BLaER1 treated with 17β-estradiol and CSF1 and Interleukin-3, amounts not matched to agents 10 nM and 100 nM (cell line): Measurements from ENCODE around the gene ZBTB7C.

Experiments used
- H3K27ac ChIP-seq, 11 experiments: shearing (Covaris generic); formaldehyde crosslinking; 2 replicates each; pipeline ENCODE4 v1.8.1; 2022
- H3K27me3 ChIP-seq, 11 experiments: shearing (Covaris generic); formaldehyde crosslinking; 2 replicates each; pipeline ENCODE4 v1.8.1; 2022
- H3K36me3 ChIP-seq, 11 experiments: shearing (Covaris generic); formaldehyde crosslinking; 2 replicates each; pipeline ENCODE4 v1.8.1; 2022
- H3K4me1 ChIP-seq, 10 experiments: shearing (Covaris generic); formaldehyde crosslinking; 2 replicates each; pipeline ENCODE4 v1.8.1; 2022
- H3K4me2 ChIP-seq, 11 experiments: shearing (Covaris generic); formaldehyde crosslinking; 2 replicates each; pipeline ENCODE4 v1.8.1; 2022
- H3K4me3 ChIP-seq, 10 experiments: shearing (Covaris generic); formaldehyde crosslinking; 2 replicates each; pipeline ENCODE4 v1.8.1; 2022
- H3K9ac ChIP-seq, 11 experiments: shearing (Covaris generic); formaldehyde crosslinking; 2 replicates each; pipeline ENCODE4 v1.8.1; 2022
- H3K9me3 ChIP-seq, 11 experiments: shearing (Covaris generic); formaldehyde crosslinking; replicated peaks in 1 of 11; 2 replicates each; pipeline ENCODE4 v1.8.1; 2022
- H4K20me1 ChIP-seq, 11 experiments: shearing (Covaris generic); formaldehyde crosslinking; 2 replicates each; pipeline ENCODE4 v1.8.1; 2022
- Cebpa-rat ChIP-seq, 11 experiments: shearing (Covaris generic); IDR thresholded peaks; 2 replicates each; pipeline ENCODE4 v1.8.1; 2022

ZBTB7C gene

DNA sequence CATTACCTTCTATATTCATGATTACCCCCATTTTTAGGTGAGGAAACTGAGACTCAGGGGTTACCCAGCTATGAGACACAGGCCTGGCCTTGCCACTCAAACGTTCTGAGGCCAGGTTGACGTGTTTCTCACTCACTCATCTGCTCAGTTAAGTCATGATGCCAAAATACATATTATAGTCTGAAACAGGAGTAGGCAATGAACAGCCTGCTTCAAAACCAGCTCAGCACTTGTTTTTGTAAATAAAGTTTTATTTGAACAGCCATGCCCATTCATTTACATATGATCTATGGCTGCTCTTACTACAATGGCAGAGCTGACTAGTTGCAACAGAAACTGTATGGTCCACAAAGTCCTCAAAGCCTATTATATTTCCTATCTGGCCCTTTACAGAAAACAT is 404.6 kb downstream of the ZBTB7C start:
- peak overlapping the region; percentile 49 to 92 (median 78) for H3K4me2 ChIP-seq
- H4K20me1 ChIP-seq, result no peaks in the 10 kb centered on the region
- no peak overlapping the region for H3K4me3 ChIP-seq
- peaks cover 0 to 17% (median 10%) of the 10 kb centered on the region in 11 experiments; a peak in 14 of 22 replicates for H3K27me3 ChIP-seq
- H3K9ac ChIP-seq, result peak overlapping the region in 8 of 11 experiments; percentile 2 to 70 (median 58); a peak in 13 of 22 replicates
- no peak for TF ChIP-seq Cebpa-rat (IDR thresholded peaks at IDR 0.05)
- peaks cover 38 to 72% (median 63%) of the 10 kb centered on the region in 10 experiments for H3K4me1 ChIP-seq
- H3K27ac ChIP-seq, result peak overlapping the region in 9 of 11 experiments; percentile 12 to 90 (median 73); a peak in 14 of 22 replicates
- H3K9me3 ChIP-seq, result peaks cover 0 to 17% (median 2%) of the 10 kb centered on the region in 11 experiments; a peak in 11 of 22 replicates
- no peaks in the 10 kb centered on the region for H3K36me3 ChIP-seq

DNA sequence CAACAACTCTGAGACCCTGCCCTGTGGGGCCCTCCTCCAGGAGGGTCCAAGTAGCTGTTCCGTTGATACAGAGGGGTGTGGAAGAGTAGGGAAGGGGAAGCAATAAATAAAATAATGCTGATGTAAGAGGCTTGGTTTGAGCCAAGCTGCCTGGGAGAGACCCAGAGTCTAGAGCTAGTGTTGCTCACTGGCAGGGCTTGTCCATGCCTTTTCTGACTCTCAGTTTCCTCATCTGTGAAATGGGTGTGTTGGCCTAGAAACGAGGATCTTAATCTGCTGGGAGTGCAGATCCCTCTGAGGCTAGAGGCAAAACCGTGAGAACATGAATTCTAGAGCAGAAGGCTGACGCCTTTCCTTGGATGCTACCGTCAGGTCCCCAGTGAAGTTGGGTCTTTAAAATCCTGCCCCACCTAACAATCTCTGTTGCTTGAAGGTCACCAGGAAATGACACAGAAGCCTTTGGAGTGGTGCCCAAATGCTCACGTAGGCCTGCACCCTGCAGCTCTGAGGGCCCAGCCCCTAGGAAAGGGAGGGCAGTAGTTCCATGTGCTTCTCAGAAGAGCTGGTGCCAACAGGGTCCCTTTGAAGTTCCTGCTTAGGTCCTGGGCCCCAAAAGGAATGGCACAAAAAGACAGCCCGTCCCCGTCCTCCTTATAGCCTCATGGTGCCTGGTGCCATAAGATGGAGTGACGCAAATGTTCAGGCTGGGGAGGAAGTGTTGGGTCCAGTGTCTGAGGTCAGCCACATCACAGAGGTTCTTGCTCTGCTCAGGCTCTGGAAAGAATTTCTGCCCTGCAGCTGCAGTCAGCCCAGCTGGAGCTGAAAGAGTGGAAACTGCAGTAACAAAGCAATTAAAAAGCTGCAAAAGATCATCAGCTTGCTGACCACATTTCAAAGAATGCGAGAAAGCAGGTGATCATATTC is 405.5 kb downstream of the ZBTB7C start:
- Histone ChIP-seq H3K9me3 (peaks cover 0 to 19% (median 0%) of the 10 kb centered on the region in 11 experiments; a peak in 5 of 22 replicates), H3K27me3 (peaks cover 0 to 13% (median 9%) of the 10 kb centered on the region in 11 experiments; a peak in 13 of 22 replicates), H3K4me1 (peaks cover 47 to 81% (median 72%) of the 10 kb centered on the region in 10 experiments), H3K4me2 (peak overlapping the region; percentile 49 to 92 (median 78)), H3K27ac (peak overlapping the region; percentile 12 to 90 (median 65); a peak in 21 of 22 replicates), H3K9ac (peak overlapping the region in 9 of 11 experiments; percentile 2 to 74 (median 60); a peak in 14 of 22 replicates), H3K4me3 (no peak overlapping the region), H4K20me1 (no peaks in the 10 kb centered on the region), H3K36me3 (no peaks in the 10 kb centered on the region)
- peak in 5 of 11 experiments; percentile 34 to 91 (median 75); a peak in 8 of 22 replicates for TF ChIP-seq Cebpa-rat (IDR thresholded peaks at IDR 0.05)

DNA sequence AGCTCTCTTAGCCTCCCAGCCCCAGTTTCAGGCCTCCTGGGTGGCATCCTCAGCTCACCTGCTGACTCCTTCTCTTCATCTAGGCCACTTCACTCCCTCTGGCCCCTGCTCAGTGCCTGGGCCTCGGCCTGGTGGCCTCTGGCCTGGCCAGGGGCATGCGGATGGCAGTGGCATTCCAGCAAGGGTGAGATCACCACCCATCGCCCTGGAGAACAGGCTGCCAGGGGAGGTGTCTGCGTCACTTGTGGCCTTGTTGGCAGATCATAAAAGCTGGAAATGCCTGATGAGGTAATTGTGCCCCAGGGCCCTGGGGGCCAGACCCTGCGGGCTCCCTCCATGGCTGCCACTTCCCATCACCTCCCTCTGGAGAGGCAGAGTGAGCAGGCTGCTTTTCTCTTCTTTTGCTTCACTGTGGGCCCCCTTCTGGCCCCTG is 406.2 kb downstream of the ZBTB7C start:
- peak in 2 of 11 experiments; percentile 7 to 69; a peak in 1 of 22 replicates for TF ChIP-seq Cebpa-rat (IDR thresholded peaks at IDR 0.05)
- Histone ChIP-seq H4K20me1 (no peaks in the 10 kb centered on the region), H3K4me1 (peaks cover 47 to 83% (median 77%) of the 10 kb centered on the region in 10 experiments), H3K4me3 (no peak overlapping the region), H3K27me3 (peaks cover 0 to 7% (median 4%) of the 10 kb centered on the region in 11 experiments; a peak in 5 of 22 replicates), H3K27ac (peak overlapping the region in 10 of 11 experiments; percentile 42 to 90 (median 69); a peak in 20 of 22 replicates), H3K9ac (peak overlapping the region in 7 of 11 experiments; percentile 8 to 74 (median 63); a peak in 12 of 22 replicates), H3K36me3 (no peaks in the 10 kb centered on the region), H3K9me3 (peaks cover 0 to 19% (median 0%) of the 10 kb centered on the region in 11 experiments; a peak in 5 of 22 replicates), H3K4me2 (peak overlapping the region; percentile 49 to 92 (median 78))

DNA sequence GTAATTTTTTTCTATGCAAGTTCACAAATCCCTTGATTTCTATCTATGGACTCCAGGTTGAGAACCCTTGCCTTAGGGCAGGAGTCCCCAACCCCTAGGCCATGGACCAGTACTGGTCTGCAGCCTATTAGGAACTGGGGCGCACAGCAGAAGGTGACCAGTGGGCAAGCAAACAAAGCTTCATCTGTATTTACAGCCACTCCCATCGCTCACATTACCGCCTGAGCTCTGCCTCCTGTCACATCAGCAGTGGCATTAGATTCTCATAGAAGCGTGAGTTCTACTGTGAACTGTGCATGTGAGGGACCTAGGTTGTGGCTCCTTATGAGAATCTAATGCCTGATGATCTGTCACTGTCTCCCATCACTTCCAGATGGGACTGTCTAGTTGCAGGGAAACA is 408.5 kb downstream of the ZBTB7C start:
- H3K4me1 ChIP-seq, result peaks cover 47 to 90% (median 83%) of the 10 kb centered on the region in 10 experiments
- H3K9ac ChIP-seq, result no peak overlapping the region
- H3K36me3 ChIP-seq, result no peaks in the 10 kb centered on the region
- no peaks in the 10 kb centered on the region for H4K20me1 ChIP-seq
- TF ChIP-seq Cebpa-rat (IDR thresholded peaks at IDR 0.05), result no peak
- peak overlapping the region in 9 of 11 experiments; percentile 16 to 92 (median 79); a peak in 15 of 22 replicates for H3K4me2 ChIP-seq
- H3K9me3 ChIP-seq, result peaks cover 0 to 26% (median 6%) of the 10 kb centered on the region in 11 experiments; a peak in 13 of 22 replicates
- no peaks in the 10 kb centered on the region for H3K27me3 ChIP-seq
- H3K4me3 ChIP-seq, result no peak overlapping the region
- H3K27ac ChIP-seq, result peak overlapping the region in 7 of 11 experiments; percentile 57 to 85 (median 71); a peak in 12 of 22 replicates

DNA sequence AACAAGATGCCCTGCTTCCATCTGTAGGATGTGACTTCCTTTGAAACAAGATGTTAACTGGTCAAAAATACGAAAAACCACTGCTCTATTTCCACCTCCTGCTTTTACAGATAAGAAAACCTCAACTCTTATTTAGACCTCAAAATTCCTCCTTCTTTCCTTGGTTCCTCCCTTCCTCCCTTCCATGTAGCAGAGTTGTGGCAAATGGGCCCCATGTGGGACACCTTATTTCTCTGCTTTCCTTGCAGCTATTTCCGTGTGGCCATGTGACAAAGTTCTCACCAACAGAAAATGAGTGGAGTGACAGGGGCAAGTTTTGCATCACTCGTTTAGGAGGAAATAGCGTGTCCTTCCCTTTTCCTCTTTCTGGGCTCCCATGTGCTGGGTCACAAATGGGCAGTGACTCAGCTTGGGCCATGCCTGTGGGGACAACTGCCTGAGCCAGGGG is 409.4 kb downstream of the ZBTB7C start:
- H3K27ac ChIP-seq, result peak overlapping the region; percentile 4 to 85 (median 71); a peak in 21 of 22 replicates
- peak in 3 of 11 experiments; percentile 25 to 43 (median 42); a peak in 3 of 22 replicates for TF ChIP-seq Cebpa-rat (IDR thresholded peaks at IDR 0.05)
- H3K9ac ChIP-seq, result peak overlapping the region in 6 of 11 experiments; percentile 9 to 55 (median 41); a peak in 13 of 22 replicates

DNA sequence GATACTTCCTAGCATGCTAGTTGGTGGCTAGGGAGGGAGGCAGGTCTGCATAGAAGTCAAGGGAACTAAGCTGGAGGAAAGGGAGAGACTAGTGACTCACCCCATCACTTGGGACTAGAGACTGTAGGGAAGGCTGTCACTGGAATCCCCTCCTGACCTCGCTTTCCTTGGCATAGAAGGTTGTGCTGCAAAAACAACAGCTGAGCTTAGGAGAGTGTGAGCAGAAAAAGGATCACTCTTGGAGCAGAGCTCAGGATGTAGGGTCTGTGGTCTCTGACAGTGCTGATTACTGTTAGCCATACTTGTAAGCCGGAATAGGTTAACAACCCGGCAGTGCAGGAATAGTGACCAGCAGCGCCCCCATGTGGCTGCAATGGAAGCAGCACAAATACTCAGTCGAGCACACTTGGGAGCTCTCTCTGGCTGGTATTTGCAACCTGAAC is 411.8 kb downstream of the ZBTB7C start:
- no peak for TF ChIP-seq Cebpa-rat (IDR thresholded peaks at IDR 0.05)
- no peaks in the 10 kb centered on the region for H3K36me3 ChIP-seq
- H3K27ac ChIP-seq, result no peak overlapping the region
- H4K20me1 ChIP-seq, result no peaks in the 10 kb centered on the region
- no peak overlapping the region for H3K4me3 ChIP-seq
- H3K9ac ChIP-seq, result no peak overlapping the region
- no peaks in the 10 kb centered on the region for H3K27me3 ChIP-seq
- no peak overlapping the region for H3K4me2 ChIP-seq
- peaks cover 20 to 86% (median 80%) of the 10 kb centered on the region in 10 experiments for H3K4me1 ChIP-seq
- peaks cover 0 to 26% (median 6%) of the 10 kb centered on the region in 11 experiments; a peak in 13 of 22 replicates for H3K9me3 ChIP-seq

More for the DNA sequence above, 409.4 kb downstream of the ZBTB7C start:
- Histone ChIP-seq H3K27me3 (no peaks in the 10 kb centered on the region), H3K4me2 (peak overlapping the region; percentile 47 to 92 (median 83)), H4K20me1 (no peaks in the 10 kb centered on the region), H3K4me3 (peak overlapping the region in 4 of 10 experiments; percentile 1 to 16 (median 11); a peak in 3 of 20 replicates), H3K36me3 (no peaks in the 10 kb centered on the region), H3K9me3 (peaks cover 0 to 26% (median 6%) of the 10 kb centered on the region in 11 experiments; a peak in 13 of 22 replicates), H3K4me1 (peaks cover 43 to 86% (median 82%) of the 10 kb centered on the region in 10 experiments)

DNA sequence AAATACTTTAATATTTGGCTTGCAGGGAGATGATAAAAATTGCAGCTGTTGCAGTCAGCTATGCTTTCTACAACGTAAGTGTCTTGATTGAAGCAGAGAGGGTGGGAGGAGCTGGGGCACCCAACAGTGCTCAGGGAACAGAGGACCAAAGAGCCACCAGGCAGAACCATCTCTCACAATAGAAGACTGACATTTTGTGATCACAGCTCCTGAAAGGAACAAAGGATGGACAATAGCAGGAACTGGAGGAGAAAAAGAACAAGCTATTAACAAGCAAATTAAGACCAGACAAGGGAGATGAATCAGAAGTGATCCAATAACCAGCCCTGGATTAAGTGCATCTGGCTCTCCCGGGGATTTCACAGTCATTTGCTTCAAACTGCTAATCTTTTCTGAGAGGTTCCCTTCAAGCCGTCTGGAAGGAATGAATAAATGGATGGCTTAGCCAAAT is 413.1 kb downstream of the ZBTB7C start:
- Histone ChIP-seq H3K4me3 (no peak overlapping the region), H3K36me3 (no peaks in the 10 kb centered on the region), H3K9ac (no peak overlapping the region), H3K27ac (no peak overlapping the region), H3K27me3 (no peaks in the 10 kb centered on the region), H4K20me1 (no peaks in the 10 kb centered on the region), H3K4me1 (peaks cover 20 to 86% (median 80%) of the 10 kb centered on the region in 10 experiments), H3K9me3 (peaks cover 0 to 24% (median 6%) of the 10 kb centered on the region in 11 experiments; a peak in 13 of 22 replicates), H3K4me2 (peak overlapping the region in 9 of 11 experiments; percentile 1 to 54 (median 42); a peak in 15 of 22 replicates)
- TF ChIP-seq Cebpa-rat (IDR thresholded peaks at IDR 0.05), result no peak

DNA sequence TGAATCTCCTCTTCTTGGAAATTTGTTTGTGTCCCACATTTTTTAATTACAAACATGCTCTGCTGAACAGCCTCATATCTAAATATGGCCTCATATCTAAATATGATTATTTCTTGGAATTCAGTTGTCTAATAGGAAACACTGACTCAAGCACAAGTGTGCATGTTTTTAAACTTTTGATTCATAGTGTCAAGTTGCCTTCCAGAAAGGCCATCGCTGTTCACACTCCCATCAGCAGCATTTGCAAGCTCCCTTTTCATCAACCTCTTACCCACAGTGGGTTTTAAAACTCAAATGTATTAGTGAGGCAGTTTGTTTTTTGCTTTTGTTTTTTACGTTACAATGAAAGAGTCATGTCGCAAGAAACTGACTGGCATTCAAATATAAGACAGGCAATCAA is 413.5 kb downstream of the ZBTB7C start:
- Histone ChIP-seq H3K9me3 (peaks cover 0 to 20% (median 6%) of the 10 kb centered on the region in 11 experiments; a peak in 13 of 22 replicates), H4K20me1 (no peaks in the 10 kb centered on the region), H3K4me2 (peak overlapping the region in 9 of 11 experiments; percentile 1 to 54 (median 42); a peak in 15 of 22 replicates), H3K27ac (no peak overlapping the region), H3K9ac (no peak overlapping the region), H3K36me3 (no peaks in the 10 kb centered on the region), H3K4me3 (no peak overlapping the region), H3K27me3 (no peaks in the 10 kb centered on the region), H3K4me1 (peaks cover 19 to 88% (median 81%) of the 10 kb centered on the region in 10 experiments)
- no peak for TF ChIP-seq Cebpa-rat (IDR thresholded peaks at IDR 0.05)
